GM12864 (cell line): Measurements from ENCODE around the gene OGFOD3.

Experiments used
- DNase-seq: peaks from one replicate; pipeline ENCODE4 v3.0.0-alpha.2; 2011; ENCODE audit warnings: low read depth
- H3K4me3 ChIP-seq: 2 replicates; pipeline ENCODE4 v1.5.1; 2011; ENCODE audit warnings: mild to moderate bottlenecking, low read depth, low read length, control low read depth
- TF ChIP-seq, protein P1 (sequence below): IDR thresholded peaks from 2 replicates; pipeline ENCODE4 v1.5.1; 2011; ENCODE audit warnings: low read depth, mild to moderate bottlenecking, moderate library complexity, low read length, control low read depth, inconsistent platforms; ENCODE audit errors: missing control alignments

Gene OGFOD3

DNA sequence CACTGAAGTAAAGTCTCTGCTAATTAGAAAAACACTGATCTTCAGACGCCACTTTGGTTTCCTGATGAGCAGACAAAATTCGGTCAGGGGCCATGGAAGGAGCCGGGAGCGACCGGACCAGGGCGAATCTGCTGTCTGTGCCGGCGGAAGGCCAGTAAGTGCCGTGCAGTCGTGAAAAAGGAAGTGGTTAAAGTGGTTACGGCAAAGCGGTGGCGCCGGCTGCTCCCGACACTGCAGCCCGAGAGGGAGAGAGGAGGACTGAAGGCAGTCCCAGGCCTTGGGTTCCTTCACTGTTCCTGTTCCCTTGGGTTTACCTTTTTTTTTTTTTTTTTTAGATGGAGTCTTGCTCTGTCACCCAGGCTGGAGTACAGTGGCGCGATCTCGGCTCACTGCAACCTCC, 17.6 kb downstream of the OGFOD3 start:
- no peak for DNase-seq
- TF ChIP-seq, protein P1, sequence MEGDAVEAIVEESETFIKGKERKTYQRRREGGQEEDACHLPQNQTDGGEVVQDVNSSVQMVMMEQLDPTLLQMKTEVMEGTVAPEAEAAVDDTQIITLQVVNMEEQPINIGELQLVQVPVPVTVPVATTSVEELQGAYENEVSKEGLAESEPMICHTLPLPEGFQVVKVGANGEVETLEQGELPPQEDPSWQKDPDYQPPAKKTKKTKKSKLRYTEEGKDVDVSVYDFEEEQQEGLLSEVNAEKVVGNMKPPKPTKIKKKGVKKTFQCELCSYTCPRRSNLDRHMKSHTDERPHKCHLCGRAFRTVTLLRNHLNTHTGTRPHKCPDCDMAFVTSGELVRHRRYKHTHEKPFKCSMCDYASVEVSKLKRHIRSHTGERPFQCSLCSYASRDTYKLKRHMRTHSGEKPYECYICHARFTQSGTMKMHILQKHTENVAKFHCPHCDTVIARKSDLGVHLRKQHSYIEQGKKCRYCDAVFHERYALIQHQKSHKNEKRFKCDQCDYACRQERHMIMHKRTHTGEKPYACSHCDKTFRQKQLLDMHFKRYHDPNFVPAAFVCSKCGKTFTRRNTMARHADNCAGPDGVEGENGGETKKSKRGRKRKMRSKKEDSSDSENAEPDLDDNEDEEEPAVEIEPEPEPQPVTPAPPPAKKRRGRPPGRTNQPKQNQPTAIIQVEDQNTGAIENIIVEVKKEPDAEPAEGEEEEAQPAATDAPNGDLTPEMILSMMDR, result no peak
- H3K4me3 ChIP-seq, result no peak overlapping the region

DNA sequence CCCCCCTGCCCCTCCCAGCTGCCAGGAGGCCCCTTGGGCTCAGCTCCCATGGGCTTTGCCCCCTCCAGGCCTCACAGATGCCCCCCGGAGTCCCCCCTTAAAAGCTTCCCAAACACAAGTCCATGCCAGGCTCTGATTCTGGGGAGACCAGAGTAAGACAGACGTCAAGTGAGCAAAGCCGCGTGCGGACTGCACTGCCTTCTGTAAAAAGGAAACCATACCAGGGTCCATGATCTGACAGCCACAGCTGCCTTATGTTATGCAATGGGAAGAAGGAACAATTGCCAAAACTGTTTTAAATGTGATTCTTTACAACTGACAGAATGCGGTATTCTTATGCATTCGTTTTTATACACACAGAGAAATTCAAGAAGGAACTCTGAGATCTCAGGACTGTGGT, 18.2 kb downstream of the OGFOD3 start:
- H3K4me3 ChIP-seq, result no peak overlapping the region
- no peak for DNase-seq
- TF ChIP-seq, protein P1, result no peak

DNA sequence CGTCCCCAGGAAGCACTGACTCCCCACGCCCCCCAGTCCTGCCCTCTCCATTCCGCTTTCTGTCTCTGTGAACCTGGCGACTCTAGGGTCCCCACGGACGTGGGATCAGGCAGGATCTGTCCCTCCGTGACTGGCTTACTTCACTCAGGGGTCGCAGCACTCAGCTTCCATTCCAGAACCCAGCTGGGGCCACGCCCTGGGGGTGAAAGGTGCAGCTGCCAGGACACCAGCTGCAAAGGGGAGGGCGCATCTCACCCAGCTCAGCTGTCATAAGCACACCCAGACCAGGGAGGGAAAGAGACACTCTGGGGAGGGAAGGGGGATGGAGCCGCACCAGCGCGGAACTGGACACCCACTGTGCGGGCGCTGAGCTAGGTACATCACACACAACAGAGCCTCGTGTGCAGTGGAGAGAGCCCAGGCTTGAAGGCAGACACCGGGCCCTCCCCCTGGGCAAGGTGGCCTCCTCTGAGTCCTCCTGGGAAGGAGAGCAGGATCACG, 18.7 kb downstream of the OGFOD3 start:
- TF ChIP-seq, protein P1, result no peak
- H3K4me3 ChIP-seq, result no peak overlapping the region
- no peak for DNase-seq

DNA sequence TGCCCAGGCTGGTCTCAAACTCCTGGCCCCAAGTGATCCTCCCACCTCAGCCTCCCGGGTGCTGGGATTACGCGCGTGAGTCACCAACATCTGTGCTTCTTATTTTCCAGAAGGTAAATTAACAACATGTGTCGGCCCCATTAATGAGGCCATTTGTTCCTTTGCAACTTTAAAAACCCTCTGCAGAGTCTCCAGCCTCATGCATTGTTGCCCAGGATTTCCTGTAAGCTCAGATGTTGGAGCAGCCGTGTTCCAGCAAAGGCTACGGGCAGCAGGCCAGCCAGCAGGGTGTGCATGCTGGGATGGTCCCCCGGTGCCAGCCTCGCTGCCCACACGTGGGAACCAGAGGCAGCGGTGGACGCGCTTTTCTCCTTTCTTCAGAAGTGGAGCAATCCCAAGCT, 19.3 kb downstream of the OGFOD3 start:
- no peak overlapping the region for H3K4me3 ChIP-seq
- TF ChIP-seq, protein P1, result no peak
- no peak for DNase-seq

DNA sequence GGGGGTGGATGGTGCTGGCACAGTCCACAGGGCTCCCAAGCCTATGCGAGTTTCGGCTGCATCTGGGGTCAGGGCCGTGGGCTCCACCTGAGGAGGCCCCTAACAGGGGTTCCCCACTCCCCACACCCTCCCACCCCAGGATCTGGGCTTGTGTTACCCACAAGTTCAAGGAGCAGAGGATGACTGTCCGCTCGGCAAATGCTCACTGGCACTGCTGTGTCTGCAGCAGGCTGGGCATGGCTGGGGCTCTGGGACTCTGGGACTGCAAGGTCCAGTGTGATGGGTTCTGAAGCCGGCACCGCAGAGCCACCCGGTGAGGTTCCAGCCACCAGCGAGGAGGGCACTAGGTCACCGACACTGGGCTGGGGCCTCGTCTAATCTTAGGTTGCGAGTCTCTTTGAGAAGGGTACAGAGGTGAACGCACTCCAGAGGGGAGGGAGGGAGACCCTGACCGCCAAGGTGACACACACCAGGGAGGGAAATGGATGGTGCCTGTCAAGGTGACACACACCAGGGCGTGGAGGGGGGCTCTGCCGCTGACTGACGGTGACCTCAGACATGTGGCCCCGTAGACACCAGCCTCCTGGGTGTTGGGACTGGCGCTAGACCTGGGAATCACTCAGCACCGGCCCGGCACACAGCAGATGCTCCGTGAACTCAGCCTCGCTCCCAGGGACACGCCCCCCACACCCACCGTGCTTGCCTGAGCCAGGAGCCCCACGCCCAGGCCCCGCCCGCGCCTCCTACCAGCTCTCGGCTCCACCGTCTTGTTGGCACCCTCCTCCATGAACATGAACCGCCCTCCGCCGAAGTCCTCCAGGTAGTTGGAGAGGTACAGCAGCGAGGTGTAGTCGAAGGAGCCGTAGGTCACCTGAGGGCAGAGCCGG, 20.7 kb downstream of the OGFOD3 start:
- TF ChIP-seq, protein P1, result no peak
- no peak overlapping the region for H3K4me3 ChIP-seq
- no peak for DNase-seq

DNA sequence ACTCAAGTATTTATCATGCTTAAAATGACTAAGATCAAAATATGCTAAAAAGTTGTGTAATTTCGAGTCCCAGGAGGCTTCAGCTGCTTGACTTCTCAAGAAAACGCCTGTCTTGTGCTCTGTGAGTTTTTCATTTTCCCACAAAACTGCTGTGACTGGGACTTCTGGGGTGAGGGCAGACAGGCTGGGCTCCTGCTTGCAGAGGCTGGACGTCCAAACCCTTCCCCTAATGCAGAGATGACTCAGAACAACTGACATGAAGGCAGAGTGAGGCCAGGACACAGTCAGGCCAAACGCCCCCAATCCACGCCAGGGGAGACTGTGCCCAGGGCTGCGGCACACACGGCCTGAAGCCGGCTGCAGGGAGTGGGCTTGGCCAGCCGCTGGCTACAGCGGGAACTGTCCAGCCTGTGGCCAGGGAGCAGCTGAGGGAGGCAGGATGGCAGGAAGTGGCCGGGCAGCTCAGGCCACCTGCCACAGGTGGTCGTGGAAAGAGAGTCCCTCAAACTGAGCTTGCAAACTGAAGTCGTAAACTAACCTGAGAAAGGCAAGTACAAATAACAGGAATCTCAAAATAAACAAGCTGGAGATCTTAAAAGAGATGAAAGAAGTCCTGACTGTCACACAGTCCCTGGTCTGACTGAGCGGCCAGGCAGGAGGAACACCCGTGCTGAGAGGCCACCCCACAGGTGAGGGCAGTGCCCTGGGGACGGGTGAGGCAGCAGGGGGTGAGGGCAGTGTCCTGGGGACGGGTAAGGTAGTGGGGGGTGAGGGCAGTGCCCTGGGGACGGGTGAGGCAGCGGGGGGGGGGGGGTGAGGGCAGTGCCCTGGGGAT, 21.6 kb downstream of the OGFOD3 start:
- TF ChIP-seq, protein P1, result no peak
- H3K4me3 ChIP-seq, result no peak overlapping the region
- no peak for DNase-seq
